Suppressor macrophage treated with lipopolysaccharide for 1 hour (primary cell): ENCODE data around the gene BZW1.

ENCODE experiments used
- DNase-seq, 3 donors: peaks; one replicate each; pipeline ENCODE4 v3.0.0-alpha.2; 2020 to 2022

Gene BZW1

GRCh38 chr2:200843993-200844948, 32.6 kb downstream of the BZW1 start:
- DNase-seq, result no peak

- DNase-seq, result no peak
Measured at GRCh38 chr2:200845194-200845593, 33.5 kb downstream of the BZW1 start.

- DNase-seq, result no peak
Measured at GRCh38 chr2:200845669-200846325, 34.1 kb downstream of the BZW1 start.

- DNase-seq, result peak; percentile 52 to 81 (median 73)
Measured at GRCh38 chr2:200847269-200847668, 35.6 kb downstream of the BZW1 start.

GRCh38 chr2:200847939-200848338, 36.2 kb downstream of the BZW1 start:
- no peak for DNase-seq

- no peak for DNase-seq
Measured at GRCh38 chr2:200850512-200851256, 39.0 kb downstream of the BZW1 start.

GRCh38 chr2:200851398-200852248, 39.9 kb downstream of the BZW1 start:
- DNase-seq, result no peak

- DNase-seq, result no peak
Measured at GRCh38 chr2:200852605-200853004, 40.9 kb downstream of the BZW1 start.

- DNase-seq, result no peak
Measured at GRCh38 chr2:200856806-200857205, 45.1 kb downstream of the BZW1 start.

GRCh38 chr2:200860092-200860795, 48.5 kb downstream of the BZW1 start:
- peak; percentile 25 to 46 (median 37) for DNase-seq

GRCh38 chr2:200861617-200862155, 50.0 kb downstream of the BZW1 start:
- no peak for DNase-seq

- DNase-seq, result peak; percentile 64 to 85 (median 69)
Measured at GRCh38 chr2:200862532-200863000, 50.9 kb downstream of the BZW1 start.

GRCh38 chr2:200863782-200864175, 52.1 kb downstream of the BZW1 start:
- no peak for DNase-seq

GRCh38 chr2:200864176-200865034, 52.7 kb downstream of the BZW1 start, which contains the start of gene CLK1:
Gene CLK1 (minus strand): TSS chr2:200864658. CDS start chr2:200861862, 2,796 bp downstream.
- peak; percentile 99 for DNase-seq

GRCh38 chr2:200869014-200869413, 57.3 kb downstream of the BZW1 start:
- no peak for DNase-seq

- no peak for DNase-seq
Measured at GRCh38 chr2:200871151-200871550, 59.4 kb downstream of the BZW1 start.

- peak; percentile 31 to 36 (median 31) for DNase-seq
Measured at GRCh38 chr2:200873560-200873959, 61.9 kb downstream of the BZW1 start.
